Measurements from ENCODE around the gene NRN1.
"Not testable (repeated sequence)": the region's sequence is repeated elsewhere in the genome, so short reads cannot be mapped to it uniquely, and the experiment has no call there.

Gene NRN1

DNA sequence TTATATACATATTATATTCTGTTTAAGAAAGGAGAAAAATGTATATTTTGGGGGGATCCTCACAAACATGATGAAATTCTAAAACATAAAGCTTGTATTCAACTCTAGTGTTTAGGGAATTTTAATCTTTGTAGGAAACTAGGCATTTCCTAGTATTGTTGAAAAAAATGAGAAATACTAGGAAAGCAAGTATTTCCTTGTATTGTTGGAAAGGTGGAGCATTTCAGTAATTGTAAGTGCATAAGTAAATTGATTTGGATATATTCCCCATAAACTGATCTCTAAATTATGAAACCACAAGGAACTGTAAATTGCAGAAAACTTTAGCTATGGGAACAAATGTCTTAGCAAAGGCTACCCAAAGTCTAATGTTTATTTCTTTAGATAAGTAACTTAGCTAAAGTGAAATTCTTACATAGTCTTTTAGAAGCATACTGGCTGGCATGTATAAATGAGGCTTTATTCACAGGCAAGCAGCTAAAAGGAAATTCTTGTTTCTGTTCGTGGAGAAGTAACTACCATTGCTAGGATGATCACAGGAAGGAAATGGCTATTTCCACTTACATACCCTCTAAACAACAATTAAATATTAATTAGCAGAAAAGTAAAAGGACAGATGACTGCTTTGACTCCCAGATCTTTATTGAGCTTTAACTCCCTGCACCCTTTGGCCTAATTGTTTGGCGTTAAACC is 19.9 kb upstream of the NRN1 start:
- no peak overlapping the region for H3K4me3 ChIP-seq (replicated peaks; ENCODE audit: insufficient read depth, low read length)
- no peak for DNase-seq (ENCODE audit: low read depth in 1 of 2, low spot score in 1 of 2)
- no peaks in the 10 kb centered on the region for H3K27me3 ChIP-seq (ENCODE audit: insufficient read depth, poor library complexity, severe bottlenecking)
- TF ChIP-seq, protein P1, sequence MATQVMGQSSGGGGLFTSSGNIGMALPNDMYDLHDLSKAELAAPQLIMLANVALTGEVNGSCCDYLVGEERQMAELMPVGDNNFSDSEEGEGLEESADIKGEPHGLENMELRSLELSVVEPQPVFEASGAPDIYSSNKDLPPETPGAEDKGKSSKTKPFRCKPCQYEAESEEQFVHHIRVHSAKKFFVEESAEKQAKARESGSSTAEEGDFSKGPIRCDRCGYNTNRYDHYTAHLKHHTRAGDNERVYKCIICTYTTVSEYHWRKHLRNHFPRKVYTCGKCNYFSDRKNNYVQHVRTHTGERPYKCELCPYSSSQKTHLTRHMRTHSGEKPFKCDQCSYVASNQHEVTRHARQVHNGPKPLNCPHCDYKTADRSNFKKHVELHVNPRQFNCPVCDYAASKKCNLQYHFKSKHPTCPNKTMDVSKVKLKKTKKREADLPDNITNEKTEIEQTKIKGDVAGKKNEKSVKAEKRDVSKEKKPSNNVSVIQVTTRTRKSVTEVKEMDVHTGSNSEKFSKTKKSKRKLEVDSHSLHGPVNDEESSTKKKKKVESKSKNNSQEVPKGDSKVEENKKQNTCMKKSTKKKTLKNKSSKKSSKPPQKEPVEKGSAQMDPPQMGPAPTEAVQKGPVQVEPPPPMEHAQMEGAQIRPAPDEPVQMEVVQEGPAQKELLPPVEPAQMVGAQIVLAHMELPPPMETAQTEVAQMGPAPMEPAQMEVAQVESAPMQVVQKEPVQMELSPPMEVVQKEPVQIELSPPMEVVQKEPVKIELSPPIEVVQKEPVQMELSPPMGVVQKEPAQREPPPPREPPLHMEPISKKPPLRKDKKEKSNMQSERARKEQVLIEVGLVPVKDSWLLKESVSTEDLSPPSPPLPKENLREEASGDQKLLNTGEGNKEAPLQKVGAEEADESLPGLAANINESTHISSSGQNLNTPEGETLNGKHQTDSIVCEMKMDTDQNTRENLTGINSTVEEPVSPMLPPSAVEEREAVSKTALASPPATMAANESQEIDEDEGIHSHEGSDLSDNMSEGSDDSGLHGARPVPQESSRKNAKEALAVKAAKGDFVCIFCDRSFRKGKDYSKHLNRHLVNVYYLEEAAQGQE (IDR thresholded peaks at IDR 0.05; ENCODE audit: insufficient replicate concordance, low read depth) = no peak
- TF ChIP-seq POLR2AphosphoS5 (IDR thresholded peaks at IDR 0.05; ENCODE audit: low read depth) = no peak
- TF ChIP-seq GABPA (IDR thresholded peaks at IDR 0.05; ENCODE audit: low read depth) = no peak
- H3K27ac ChIP-seq (replicated peaks) = no peak overlapping the region

DNA sequence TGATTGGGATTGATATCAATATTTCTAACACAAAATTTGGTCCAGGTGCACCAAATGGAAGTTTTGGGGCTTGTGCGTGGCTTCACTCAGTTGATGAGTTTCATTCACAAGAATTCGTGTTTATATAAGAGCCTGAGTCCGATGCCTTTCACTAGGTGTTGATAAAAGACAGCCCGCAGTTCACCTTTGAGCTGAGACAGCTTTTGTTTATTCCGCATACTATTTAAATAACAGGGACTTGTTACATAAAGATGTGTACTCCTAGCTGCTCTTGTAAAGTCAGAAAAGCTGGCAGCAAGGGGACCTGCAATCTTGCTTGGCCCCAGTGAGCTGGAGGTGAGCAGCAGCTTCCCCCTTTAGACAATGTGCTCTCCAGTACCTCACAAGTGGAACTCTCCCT is 19.0 kb upstream of the NRN1 start:
- no peak for DNase-seq (ENCODE audit: low read depth in 1 of 2, low spot score in 1 of 2)
- Histone ChIP-seq H3K4me3 (replicated peaks; ENCODE audit: insufficient read depth, low read length) (no peak overlapping the region), H3K27me3 (ENCODE audit: insufficient read depth, poor library complexity, severe bottlenecking) (no peaks in the 10 kb centered on the region), H3K27ac (replicated peaks) (no peak overlapping the region)
- TF ChIP-seq, protein P1 (IDR thresholded peaks at IDR 0.05; ENCODE audit: insufficient replicate concordance, low read depth) = no peak
- TF ChIP-seq, protein P2, sequence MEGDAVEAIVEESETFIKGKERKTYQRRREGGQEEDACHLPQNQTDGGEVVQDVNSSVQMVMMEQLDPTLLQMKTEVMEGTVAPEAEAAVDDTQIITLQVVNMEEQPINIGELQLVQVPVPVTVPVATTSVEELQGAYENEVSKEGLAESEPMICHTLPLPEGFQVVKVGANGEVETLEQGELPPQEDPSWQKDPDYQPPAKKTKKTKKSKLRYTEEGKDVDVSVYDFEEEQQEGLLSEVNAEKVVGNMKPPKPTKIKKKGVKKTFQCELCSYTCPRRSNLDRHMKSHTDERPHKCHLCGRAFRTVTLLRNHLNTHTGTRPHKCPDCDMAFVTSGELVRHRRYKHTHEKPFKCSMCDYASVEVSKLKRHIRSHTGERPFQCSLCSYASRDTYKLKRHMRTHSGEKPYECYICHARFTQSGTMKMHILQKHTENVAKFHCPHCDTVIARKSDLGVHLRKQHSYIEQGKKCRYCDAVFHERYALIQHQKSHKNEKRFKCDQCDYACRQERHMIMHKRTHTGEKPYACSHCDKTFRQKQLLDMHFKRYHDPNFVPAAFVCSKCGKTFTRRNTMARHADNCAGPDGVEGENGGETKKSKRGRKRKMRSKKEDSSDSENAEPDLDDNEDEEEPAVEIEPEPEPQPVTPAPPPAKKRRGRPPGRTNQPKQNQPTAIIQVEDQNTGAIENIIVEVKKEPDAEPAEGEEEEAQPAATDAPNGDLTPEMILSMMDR (IDR thresholded peaks at IDR 0.05; ENCODE audit: insufficient read depth, low read length) = no peak
- no peak for TF ChIP-seq SPI1 (IDR thresholded peaks at IDR 0.05; ENCODE audit: borderline replicate concordance, low read depth)
- TF ChIP-seq POLR2AphosphoS5 (IDR thresholded peaks at IDR 0.05; ENCODE audit: low read depth) = no peak
- TF ChIP-seq GABPA (IDR thresholded peaks at IDR 0.05; ENCODE audit: low read depth) = no peak

DNA sequence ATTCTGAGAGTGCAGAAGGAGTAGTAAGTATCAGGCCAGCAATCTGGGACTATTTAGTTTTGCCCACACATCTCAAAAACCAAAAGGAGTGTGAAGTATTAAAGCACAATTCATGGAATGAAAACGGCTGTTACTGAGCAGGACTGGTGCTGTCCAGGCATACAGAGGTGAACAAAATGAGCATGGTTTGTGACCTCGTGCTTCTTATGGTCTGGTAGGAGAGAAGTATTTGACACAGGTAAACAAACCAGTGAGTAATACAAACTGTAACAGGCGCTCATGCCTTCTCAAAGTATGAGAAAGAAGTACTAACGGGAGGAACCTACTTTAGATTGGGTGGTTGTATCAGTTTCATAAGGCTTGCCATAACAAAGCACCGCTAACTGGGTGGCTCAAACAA is 17.5 kb upstream of the NRN1 start:
- Histone ChIP-seq H3K27me3 (ENCODE audit: insufficient read depth, poor library complexity, severe bottlenecking) (peaks cover 2% of the 10 kb centered on the region), H3K27ac (replicated peaks) (no peak overlapping the region), H3K4me3 (replicated peaks; ENCODE audit: insufficient read depth, low read length) (no peak overlapping the region)
- DNase-seq (ENCODE audit: low read depth in 1 of 2, low spot score in 1 of 2) = no peak
- TF ChIP-seq, protein P1 (IDR thresholded peaks at IDR 0.05; ENCODE audit: insufficient replicate concordance, low read depth) = no peak
- no peak for TF ChIP-seq GABPA (IDR thresholded peaks at IDR 0.05; ENCODE audit: low read depth)
- no peak for TF ChIP-seq SPI1 (IDR thresholded peaks at IDR 0.05; ENCODE audit: borderline replicate concordance, low read depth)
- TF ChIP-seq, protein P2 (IDR thresholded peaks at IDR 0.05; ENCODE audit: insufficient read depth, low read length) = no peak
- no peak for TF ChIP-seq POLR2AphosphoS5 (IDR thresholded peaks at IDR 0.05; ENCODE audit: low read depth)

DNA sequence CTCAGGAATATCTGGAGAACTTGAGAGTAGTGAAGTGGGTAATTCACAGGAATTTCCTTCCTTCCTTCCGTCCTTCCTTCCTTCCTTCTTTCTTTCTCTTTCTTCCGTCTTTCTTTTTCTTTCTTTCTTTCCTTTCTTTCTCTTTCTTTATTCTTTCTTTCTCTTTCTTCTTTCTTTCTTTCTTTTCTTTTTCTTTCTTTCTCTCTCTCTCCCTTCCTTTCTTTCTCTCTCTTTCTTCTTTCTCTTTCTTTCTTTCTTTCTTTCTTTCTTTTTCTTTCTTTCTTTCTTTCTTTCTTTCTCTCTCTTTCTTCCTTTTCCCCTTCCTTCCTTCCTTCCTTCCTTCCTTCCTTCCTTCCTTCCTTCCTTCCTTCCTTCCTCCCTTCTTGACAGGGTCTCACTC is 16.1 kb upstream of the NRN1 start:
- H3K27ac ChIP-seq (replicated peaks); H3K27me3 ChIP-seq (ENCODE audit: insufficient read depth, poor library complexity, severe bottlenecking); DNase-seq (ENCODE audit: low read depth in 1 of 2, low spot score in 1 of 2): not testable (repeated sequence)

More for the DNA sequence above, 16.1 kb upstream of the NRN1 start:
- H3K4me3 ChIP-seq (replicated peaks; ENCODE audit: insufficient read depth, low read length) = not testable (repeated sequence)
